SH-SY5Y (cell line): ENCODE measurements around the gene MINK1.

ENCODE experiments used
- GATA2 ChIP-seq: IDR thresholded peaks from 2 replicates; pipeline ENCODE4 v1.6.1; 2011; ENCODE audit warnings: mild to moderate bottlenecking, low read depth, low read length
- GATA3 ChIP-seq: IDR thresholded peaks from 2 replicates; pipeline ENCODE4 v1.6.1; 2011; ENCODE audit warnings: low read depth, mild to moderate bottlenecking, low read length, moderate library complexity

Gene MINK1

DNA sequence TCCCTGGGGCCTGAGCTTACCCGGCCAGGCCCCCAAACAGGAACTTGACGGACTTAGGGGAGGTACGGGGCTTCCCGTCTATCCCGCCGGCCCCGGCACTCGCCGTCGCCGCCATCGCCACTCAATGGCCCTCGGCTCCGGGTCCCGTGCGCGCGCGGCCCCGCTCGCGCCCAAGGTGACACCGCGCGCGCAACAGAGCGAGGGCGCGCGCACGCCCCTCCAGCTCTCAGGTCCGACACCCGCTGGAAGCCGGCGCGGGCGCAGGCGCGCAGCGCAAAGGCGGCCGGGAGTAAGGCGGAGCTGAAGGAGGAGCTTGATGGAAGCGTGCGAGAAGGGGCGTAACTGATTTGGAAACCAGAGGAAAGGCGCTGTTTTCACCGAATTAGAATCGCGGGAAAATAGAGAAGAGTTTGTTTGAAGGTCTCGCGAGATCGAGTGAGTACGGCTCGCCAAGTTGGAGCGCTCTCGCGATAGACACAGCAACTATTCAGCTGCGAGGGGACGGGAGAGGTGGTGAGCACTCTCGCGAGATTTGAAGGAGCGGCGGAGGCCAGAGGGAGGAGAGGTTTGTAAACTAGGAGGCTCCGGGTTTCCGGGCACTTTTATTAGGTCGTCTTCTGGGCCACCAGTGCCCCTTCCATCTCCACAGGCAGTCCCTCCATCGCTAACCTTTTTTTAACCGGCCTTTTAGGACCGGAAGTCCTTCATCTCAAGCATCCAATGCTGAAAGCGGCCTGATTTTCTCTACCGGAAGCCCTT, 106.8 kb downstream of the MINK1 start, which contains the start of the genes RNF167 and SLC25A11:
Gene RNF167 (plus strand): TSS at position 473 of the 759 bp plus-strand sequence. CDS start 642 bp downstream, outside the sequence.
Gene SLC25A11 (minus strand): TSS at position 251 of the 759 bp plus-strand sequence. CDS start 136 bp downstream, at position 115.
- no peak for TF ChIP-seq GATA3
- no peak for TF ChIP-seq GATA2

DNA sequence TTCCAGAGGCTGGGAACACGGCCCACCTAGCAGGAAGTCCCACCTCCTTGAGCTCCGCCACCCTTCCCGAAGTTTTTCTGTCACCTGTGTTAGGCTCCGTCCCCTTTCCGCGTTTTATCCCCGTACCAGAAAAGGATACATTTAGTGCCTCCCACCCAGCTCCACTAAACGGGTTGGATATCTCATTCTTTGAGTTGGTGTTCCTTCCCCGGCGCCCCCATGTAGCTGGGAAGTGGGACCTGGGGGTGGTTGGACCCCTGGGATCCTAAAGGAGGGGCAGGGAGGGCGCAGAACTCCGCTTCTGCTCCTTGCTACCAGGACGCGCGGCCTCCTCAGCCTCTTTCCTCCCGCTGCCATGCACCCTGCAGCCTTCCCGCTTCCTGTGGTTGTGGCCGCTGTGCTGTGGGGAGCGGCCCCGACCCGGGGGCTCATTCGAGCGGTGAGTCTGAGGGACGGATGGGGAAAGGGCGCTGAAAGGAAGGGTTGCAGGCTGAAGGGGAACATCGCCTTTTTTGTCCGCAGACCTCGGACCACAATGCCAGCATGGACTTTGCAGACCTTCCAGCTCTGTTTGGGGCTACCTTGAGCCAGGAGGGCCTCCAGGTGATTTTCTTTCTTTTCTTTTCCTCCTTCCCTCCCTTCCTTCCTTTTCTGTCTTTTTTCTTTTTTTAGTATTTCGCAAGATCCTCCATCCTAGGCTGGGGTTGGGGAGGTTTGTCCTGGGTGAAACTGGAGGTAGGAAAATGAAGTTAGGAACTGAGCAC, 107.6 kb downstream of the MINK1 start:
- no peak for TF ChIP-seq GATA3
- TF ChIP-seq GATA2, result no peak

DNA sequence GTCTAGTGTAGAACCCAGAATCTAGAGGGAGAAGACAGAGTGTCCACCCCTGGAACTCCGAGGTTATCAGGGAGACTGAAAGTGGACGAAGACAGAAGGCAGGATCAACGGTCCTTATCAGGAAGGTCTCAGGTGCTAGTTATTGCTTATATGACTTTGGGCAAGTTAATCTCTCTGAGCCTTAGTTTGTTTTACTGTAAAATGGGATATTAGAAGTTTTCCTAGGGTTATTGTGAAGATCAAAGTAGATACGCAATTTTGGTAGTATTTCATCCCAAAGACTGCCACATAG, 108.1 kb downstream of the MINK1 start:
- TF ChIP-seq GATA3 (no peak), GATA2 (no peak)

DNA sequence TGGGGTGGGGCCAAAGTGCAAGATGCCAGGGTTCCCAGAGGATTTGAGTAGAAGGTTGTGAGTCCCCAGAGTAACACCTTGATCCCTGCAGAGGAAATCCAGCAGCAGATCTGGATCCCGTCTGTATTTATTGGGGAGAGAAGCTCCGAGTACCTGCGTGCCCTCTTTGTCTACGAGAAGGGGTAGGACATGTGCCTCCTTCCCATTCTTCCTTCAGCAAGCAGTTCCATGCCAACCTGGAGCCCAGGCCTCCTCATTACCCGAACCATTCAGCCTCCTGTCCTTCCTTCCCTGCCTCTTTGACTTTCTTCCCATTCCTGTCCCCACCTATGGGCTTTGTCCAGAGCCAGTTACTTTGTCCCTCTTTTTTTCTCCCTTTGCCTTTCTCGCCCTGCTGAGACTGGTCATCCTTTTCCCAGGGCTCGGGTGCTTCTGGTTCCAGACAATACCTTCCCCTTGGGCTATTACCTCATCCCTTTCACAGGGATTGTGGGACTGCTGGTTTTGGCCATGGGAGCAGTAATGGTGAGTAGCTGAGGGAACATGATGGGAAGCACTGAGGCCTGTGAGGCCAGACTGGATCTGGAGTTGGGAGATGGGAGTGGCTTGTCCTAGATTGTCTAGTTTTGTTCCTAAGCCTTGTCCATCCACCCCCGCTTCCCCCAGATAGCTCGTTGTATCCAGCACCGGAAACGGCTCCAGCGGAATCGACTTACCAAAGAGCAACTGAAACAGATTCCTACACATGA, 109.8 kb downstream of the MINK1 start:
- TF ChIP-seq GATA2, result no peak
- TF ChIP-seq GATA3, result no peak

DNA sequence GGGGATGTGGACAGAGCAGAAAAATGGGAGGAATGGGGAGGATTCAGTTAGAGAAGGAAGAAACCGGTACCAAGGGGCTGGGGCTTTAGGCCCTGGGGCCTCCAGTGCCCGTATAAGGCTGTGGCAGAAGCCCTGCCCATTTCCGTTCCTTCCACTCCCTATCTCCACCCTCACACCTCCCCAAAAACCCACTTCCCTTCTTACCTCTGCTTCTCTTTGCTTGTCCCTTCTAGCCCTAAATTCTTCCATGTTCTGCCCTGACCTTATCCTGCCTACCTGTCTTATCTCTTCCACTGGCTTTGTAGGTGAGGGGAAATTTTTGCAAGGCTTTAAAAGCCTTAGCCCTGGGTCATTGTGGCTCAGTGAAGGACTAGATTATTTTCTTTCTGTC, 111.0 kb downstream of the MINK1 start:
- TF ChIP-seq GATA3 (no peak), GATA2 (no peak)

DNA sequence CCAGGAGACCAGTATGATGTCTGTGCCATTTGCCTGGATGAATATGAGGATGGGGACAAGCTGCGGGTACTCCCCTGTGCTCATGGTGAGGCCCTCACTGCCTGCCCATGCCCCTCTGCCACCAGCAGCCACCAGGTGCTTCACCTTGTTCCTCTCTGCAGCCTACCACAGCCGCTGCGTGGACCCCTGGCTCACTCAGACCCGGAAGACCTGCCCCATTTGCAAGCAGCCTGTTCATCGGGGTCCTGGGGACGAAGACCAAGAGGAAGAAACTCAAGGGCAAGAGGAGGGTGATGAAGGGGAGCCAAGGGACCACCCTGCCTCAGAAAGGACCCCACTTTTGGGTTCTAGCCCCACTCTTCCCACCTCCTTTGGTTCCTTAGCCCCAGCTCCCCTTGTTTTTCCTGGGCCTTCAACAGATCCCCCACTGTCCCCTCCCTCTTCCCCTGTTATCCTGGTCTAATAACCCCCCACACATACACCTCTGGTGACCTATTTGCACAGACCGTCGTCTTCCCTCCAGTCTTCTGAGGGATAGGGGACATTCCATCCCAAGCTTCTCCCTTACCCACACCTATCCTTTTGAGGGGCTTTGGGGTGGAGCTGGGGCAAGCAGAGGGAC, 111.5 kb downstream of the MINK1 start:
- TF ChIP-seq GATA3, result no peak
- no peak for TF ChIP-seq GATA2

DNA sequence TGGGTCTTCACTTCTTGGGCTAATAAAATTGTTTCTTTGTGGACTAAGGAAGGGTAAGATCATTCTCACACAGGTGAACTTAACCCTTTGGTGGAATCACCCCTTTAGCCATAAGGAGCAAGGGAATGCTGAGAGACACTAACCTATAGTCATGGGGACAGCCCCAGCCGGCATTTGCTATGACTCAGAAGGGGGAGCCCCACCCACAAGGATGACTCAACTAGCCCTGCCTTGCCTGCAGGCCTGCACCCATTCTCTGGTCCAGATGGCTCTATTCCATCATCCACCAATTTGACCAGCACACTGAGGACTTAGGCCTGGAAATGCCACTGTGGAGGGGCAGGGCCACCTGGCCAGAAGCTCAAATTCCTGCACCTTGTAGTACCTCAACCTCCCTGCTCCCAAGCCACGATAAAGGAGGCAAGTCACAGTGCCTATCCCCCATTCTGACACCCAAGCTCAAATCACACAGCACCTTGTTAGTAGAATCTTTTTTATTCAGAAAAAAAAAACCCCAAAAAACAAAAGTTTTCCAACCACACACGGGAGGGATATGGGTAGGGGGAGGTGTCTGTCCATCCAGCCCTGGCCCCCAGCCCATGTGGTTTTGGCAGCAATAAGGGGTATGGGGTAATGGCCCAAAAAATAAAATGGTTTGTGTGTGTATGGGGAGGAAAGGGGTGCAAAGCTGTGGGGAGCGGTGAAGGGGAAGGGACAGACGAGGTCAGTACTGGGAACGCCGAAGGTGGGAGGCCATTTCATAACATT, 112.2 kb downstream of the MINK1 start:
- TF ChIP-seq GATA2 (no peak), GATA3 (no peak)

DNA sequence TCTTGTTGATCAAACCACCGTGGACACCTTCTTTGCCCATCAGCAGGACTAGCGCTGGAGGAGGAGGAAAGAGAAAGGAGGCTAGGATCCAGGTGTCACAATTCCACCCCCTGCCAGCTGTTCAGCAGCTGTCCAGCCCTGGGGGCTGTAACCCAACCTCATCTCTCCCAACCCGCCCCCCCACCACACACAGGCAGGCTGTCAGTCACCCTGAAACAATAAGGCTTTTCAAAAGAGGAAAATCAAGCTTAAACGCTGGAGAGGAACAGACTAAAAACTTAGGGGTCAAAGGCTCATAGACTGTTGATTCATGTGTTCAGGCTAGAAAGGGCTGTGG, 112.8 kb downstream of the MINK1 start:
- TF ChIP-seq GATA3, result no peak
- no peak for TF ChIP-seq GATA2

DNA sequence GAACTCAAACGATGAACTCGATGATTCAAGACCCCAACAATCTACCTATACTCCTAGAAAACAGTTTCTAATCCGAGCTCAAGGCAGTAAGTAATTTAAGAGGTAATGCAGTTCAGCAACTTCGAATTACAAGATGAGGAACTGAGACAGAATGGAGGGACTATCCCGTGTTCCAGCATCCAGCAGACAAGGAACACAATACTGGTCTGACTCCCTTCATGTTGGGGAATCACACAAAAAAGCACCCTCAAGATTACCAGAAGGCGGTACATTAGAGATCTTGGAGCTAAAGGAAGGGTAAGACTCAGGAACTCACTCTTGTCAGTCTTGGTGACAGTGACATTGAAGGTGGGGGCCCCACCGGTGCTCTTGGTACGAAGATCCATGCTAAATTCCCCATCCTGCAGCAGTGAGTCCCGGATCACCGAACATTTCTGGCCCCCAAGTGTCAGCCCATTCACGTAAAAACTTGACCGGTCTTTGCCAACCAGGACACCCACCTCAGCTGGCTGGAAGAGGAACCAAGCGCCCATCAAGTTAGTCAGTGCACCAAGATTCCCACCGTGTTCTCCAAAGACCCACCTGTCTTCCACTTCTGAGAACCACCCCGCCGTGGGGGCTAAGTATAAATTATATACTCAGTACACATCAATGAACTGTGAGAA, 113.3 kb downstream of the MINK1 start:
- no peak for TF ChIP-seq GATA3

DNA sequence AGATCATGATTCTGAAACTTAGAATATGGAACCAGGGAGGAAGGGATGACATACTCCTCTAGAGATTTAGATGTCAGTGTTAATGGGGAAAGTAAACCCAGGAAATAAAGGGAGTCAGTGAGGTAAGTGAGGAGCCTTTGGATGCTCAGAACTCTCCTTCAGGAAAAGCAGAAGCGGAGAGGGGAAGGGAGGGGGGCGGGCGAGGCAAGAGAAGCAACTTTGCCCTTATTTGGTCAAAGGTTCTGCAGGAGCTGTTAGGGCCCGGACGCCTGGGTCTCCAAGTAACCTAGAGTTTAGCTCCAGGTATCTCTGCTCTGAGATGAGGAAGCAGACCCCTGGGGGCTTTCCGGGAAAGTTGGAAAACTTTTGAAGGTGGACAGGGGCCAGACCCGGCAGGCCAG, 113.9 kb downstream of the MINK1 start:
- TF ChIP-seq GATA3, result no peak
